Measurements from ENCODE around the gene SLC25A45.

- no peak for TF ChIP-seq POLR2A (IDR thresholded peaks at IDR 0.05)
- TF ChIP-seq, protein P1, sequence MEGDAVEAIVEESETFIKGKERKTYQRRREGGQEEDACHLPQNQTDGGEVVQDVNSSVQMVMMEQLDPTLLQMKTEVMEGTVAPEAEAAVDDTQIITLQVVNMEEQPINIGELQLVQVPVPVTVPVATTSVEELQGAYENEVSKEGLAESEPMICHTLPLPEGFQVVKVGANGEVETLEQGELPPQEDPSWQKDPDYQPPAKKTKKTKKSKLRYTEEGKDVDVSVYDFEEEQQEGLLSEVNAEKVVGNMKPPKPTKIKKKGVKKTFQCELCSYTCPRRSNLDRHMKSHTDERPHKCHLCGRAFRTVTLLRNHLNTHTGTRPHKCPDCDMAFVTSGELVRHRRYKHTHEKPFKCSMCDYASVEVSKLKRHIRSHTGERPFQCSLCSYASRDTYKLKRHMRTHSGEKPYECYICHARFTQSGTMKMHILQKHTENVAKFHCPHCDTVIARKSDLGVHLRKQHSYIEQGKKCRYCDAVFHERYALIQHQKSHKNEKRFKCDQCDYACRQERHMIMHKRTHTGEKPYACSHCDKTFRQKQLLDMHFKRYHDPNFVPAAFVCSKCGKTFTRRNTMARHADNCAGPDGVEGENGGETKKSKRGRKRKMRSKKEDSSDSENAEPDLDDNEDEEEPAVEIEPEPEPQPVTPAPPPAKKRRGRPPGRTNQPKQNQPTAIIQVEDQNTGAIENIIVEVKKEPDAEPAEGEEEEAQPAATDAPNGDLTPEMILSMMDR (IDR thresholded peaks at IDR 0.05): no peak
Observed at GRCh38 chr11:65330544-65330943, 51.9 kb downstream of the SLC25A45 start.
